Measurements from ENCODE around the gene DYSF. TPM values are rescaled to one million over a fixed set of nuclear protein-coding genes. Genes with fewer than 3 reads are reported as not detected.
A peak's percentile ranks its signal among the peaks of the same experiment; 100 is the strongest.

The DYSF gene
- total and polyA plus RNA-seq, 5 donors: 36.7 to 49.4 (median 42.1) TPM

DNA sequence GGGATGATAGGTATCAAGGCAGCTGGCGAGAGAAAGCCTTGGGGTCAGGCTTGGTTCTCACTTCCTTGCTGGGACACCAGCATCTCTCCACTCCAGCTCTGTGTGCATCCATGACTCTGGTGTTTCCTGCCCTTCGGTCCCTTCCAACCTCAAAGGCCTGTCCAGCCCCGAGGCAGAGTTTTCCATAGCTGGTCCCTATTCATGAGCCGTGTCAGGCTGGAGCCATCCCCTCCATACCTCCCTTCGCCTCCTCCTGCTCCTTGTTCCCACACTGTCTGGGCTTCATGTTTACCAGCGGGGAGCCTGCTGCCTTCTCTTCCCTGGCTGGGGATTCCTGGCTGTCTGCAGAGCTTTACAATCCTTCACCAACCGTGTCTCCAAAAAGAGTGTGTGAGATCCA lies 51.2 kb downstream of the DYSF start:
- Histone ChIP-seq H3K9me3 (ENCODE audit: control insufficient read depth, low read length) (no peaks in the 10 kb centered on the region), H3K4me1 (ENCODE audit: control insufficient read depth, insufficient read depth, low read length) (peaks cover 29% of the 10 kb centered on the region), H3K27me3 (ENCODE audit: control insufficient read depth, insufficient read depth) (no peaks in the 10 kb centered on the region), H3K4me3 (ENCODE audit: low read length) (no peak overlapping the region), H3K27ac (ENCODE audit: low read length) (peak overlapping the region; percentile 76)
- ATAC-seq (no peak), DNase-seq (no peak)
- 81% methylated on average over 7 of the region's 7 CpGs for WGBS
- intact Hi-C loops (cut with DNase I): loop anchor here in 3 of 4 donors (5.0 kb wide), 1 partner anchor 42 kb away; no protein-coding TSS in a partner anchor

GRCh38 chr2:71505086-71505769 lies 51.9 kb downstream of the DYSF start:
- Histone ChIP-seq H3K4me3 (ENCODE audit: low read length) (no peak overlapping the region), H3K9me3 (ENCODE audit: control insufficient read depth, low read length) (no peaks in the 10 kb centered on the region), H3K4me1 (ENCODE audit: control insufficient read depth, insufficient read depth, low read length) (peaks cover 29% of the 10 kb centered on the region), H3K27ac (ENCODE audit: low read length) (peak overlapping the region; percentile 2), H3K27me3 (ENCODE audit: control insufficient read depth, insufficient read depth) (no peaks in the 10 kb centered on the region)
- peak in 2 of 3 donors; percentile 79 to 83 for DNase-seq
- intact Hi-C loops (cut with DNase I): loop anchor here in 2 of 4 donors (5.0 kb wide), 1 partner anchor 43 kb away; no protein-coding TSS in a partner anchor
- 34% methylated on average over 9 of the region's 9 CpGs for WGBS
- ATAC-seq: peak; percentile 4 to 22

GRCh38 chr2:71505770-71506140 lies 52.4 kb downstream of the DYSF start:
- intact Hi-C loops (cut with DNase I): loop anchor here in 2 of 4 donors (5.0 kb wide), 1 partner anchor 43 kb away; no protein-coding TSS in a partner anchor
- no peaks in the 10 kb centered on the region for H3K27me3 ChIP-seq (ENCODE audit: control insufficient read depth, insufficient read depth)
- WGBS: 68% methylated on average over 8 of the region's 8 CpGs
- H3K27ac ChIP-seq (ENCODE audit: low read length): no peak overlapping the region
- H3K4me1 ChIP-seq (ENCODE audit: control insufficient read depth, insufficient read depth, low read length): peaks cover 26% of the 10 kb centered on the region
- no peaks in the 10 kb centered on the region for H3K9me3 ChIP-seq (ENCODE audit: control insufficient read depth, low read length)
- DNase-seq (no peak), ATAC-seq (no peak)
- H3K4me3 ChIP-seq (ENCODE audit: low read length): no peak overlapping the region

GRCh38 chr2:71506222-71507153 lies 53.1 kb downstream of the DYSF start:
- DNase-seq (no peak), ATAC-seq (no peak)
- Histone ChIP-seq H3K9me3 (ENCODE audit: control insufficient read depth, low read length) (no peaks in the 10 kb centered on the region), H3K27me3 (ENCODE audit: control insufficient read depth, insufficient read depth) (no peaks in the 10 kb centered on the region), H3K4me3 (ENCODE audit: low read length) (no peak overlapping the region), H3K27ac (ENCODE audit: low read length) (no peak overlapping the region), H3K4me1 (ENCODE audit: control insufficient read depth, insufficient read depth, low read length) (peaks cover 25% of the 10 kb centered on the region)
- 88% methylated on average over 20 of the region's 20 CpGs for WGBS
- intact Hi-C loops (cut with DNase I): loop anchor here in 2 of 4 donors (5.0 kb wide), 1 partner anchor 44 kb away; no protein-coding TSS in a partner anchor

DNA sequence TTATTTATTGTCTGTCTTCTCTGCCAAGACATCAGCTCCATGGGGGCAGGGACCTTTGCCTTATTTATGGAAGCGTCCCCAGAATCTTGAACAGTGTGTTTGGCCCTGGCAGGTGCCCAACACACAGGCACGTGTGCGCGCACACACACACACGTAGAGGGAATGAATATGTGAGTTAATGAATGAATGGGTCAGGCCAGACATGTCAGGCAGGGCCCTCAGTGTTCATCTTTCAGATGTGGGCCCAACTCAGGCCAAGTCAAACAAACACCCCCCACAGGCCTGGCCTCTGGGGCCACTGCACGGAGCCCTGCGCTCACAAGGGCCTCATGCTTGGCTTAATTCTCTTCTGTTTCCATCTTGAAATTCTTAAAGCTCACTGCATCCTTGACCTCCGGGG lies 54.1 kb downstream of the DYSF start:
- Histone ChIP-seq H3K9me3 (ENCODE audit: control insufficient read depth, low read length) (no peaks in the 10 kb centered on the region), H3K27me3 (ENCODE audit: control insufficient read depth, insufficient read depth) (no peaks in the 10 kb centered on the region), H3K4me3 (ENCODE audit: low read length) (no peak overlapping the region), H3K27ac (ENCODE audit: low read length) (no peak overlapping the region), H3K4me1 (ENCODE audit: control insufficient read depth, insufficient read depth, low read length) (peaks cover 24% of the 10 kb centered on the region)
- WGBS: 73% methylated on average over 8 of the region's 8 CpGs
- DNase-seq (no peak), ATAC-seq (no peak)
- intact Hi-C loops (cut with DNase I): loop anchor here in 2 of 4 donors (5.0 kb wide), 1 partner anchor 45 kb away; no protein-coding TSS in a partner anchor

DNA sequence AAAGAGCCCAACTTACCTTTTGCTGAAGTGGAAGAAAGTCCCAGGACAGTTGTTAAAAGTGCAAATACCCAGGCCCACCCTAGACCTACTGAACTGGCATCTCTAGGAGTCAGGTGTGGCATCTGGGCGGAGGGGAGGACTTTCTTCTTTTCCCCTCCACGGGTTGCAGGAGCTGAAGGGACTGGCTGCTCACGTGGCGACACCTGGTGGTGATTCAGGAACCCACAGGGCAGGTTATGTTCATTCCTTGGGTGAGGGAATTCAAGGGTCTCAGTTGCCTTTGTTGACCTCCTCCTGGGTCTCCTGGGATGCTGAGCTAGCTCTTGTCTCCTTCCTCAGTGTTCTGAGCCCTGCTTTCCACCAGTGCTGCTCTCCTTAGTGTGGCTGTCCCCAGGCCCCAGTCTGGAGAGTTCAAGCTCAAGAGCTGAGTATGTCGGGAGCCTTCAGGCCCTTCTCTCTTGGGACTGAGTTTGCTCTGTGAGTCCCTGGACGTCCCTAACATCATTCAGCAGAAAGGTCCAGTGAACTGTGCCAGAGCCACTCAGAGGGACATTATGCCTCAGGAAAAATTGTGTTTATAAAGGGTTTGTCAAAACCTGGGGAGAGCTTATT lies 56.9 kb downstream of the DYSF start:
- Histone ChIP-seq H3K27me3 (ENCODE audit: control insufficient read depth, insufficient read depth) (no peaks in the 10 kb centered on the region), H3K4me3 (ENCODE audit: low read length) (no peak overlapping the region), H3K27ac (ENCODE audit: low read length) (no peak overlapping the region), H3K4me1 (ENCODE audit: control insufficient read depth, insufficient read depth, low read length) (peaks cover 3% of the 10 kb centered on the region), H3K9me3 (ENCODE audit: control insufficient read depth, low read length) (no peaks in the 10 kb centered on the region)
- DNase-seq (peak; percentile 69 to 85 (median 84)), ATAC-seq (peak; percentile 26 to 52)
- 19% methylated on average over 6 of the region's 6 CpGs for WGBS
- intact Hi-C loops (cut with DNase I): loop anchor here (5.0 kb wide), 2 partner anchors 208 to 213 kb away; no protein-coding TSS in a partner anchor

DNA sequence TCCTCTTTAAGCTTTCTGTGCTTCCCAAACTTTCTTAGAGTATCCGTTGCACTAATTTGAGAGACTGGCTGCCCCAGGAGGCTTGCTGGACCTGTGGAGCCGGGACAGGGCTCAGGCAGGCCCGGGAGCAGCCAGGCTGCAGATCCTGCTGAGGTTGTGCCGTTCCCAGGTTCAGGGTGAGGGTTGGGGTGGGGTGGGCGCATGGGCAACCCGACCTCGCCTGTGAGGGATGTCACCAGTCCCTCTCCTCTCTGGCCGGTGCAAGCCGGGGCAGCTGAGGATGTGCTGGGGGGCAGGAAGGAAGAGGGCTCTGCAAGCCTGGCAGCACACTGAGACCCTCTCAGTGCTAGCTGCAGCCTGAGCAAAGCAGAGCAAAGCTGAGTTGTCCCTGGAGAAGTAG lies 57.6 kb downstream of the DYSF start:
- ATAC-seq (no peak), DNase-seq (no peak)
- 82% methylated on average over 9 of the region's 9 CpGs for WGBS
- Histone ChIP-seq H3K27ac (ENCODE audit: low read length) (no peak overlapping the region), H3K9me3 (ENCODE audit: control insufficient read depth, low read length) (no peaks in the 10 kb centered on the region), H3K4me3 (ENCODE audit: low read length) (no peak overlapping the region), H3K27me3 (ENCODE audit: control insufficient read depth, insufficient read depth) (no peaks in the 10 kb centered on the region), H3K4me1 (ENCODE audit: control insufficient read depth, insufficient read depth, low read length) (no peaks in the 10 kb centered on the region)
- intact Hi-C loops (cut with DNase I): loop anchor here (5.0 kb wide), 2 partner anchors 209 to 214 kb away; no protein-coding TSS in a partner anchor

GRCh38 chr2:71511776-71512175 lies 58.4 kb downstream of the DYSF start:
- Histone ChIP-seq H3K27me3 (ENCODE audit: control insufficient read depth, insufficient read depth) (no peaks in the 10 kb centered on the region), H3K4me1 (ENCODE audit: control insufficient read depth, insufficient read depth, low read length) (no peaks in the 10 kb centered on the region), H3K9me3 (ENCODE audit: control insufficient read depth, low read length) (no peaks in the 10 kb centered on the region), H3K27ac (ENCODE audit: low read length) (no peak overlapping the region), H3K4me3 (ENCODE audit: low read length) (no peak overlapping the region)
- ATAC-seq (no peak), DNase-seq (no peak)
- 78% methylated on average over 10 of the region's 10 CpGs for WGBS
- intact Hi-C loops (cut with DNase I): loop anchor here (5.0 kb wide), 2 partner anchors 209 to 214 kb away; no protein-coding TSS in a partner anchor

DNA sequence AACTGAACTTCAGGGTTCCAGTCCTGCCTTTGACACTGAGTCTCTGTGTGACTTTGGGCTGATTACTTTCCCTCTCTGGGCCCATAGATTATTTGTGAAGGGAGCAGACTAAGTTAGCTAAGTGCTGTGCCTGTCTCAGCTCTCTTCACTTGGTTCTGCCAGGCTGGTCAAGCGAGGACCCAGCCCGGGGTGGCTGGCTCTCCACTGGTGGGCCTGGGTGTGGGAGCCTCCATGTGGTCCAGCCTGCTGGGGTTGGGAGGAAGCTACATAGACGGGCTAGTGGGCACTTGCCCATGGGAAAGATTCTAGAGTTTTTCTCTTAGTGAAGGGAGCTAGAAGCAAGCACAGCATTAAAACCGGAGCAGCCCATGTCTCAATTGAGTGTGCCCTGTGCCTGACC lies 59.0 kb downstream of the DYSF start:
- 87% methylated on average over 4 of the region's 4 CpGs for WGBS
- Histone ChIP-seq H3K9me3 (ENCODE audit: control insufficient read depth, low read length) (no peaks in the 10 kb centered on the region), H3K4me3 (ENCODE audit: low read length) (no peak overlapping the region), H3K27me3 (ENCODE audit: control insufficient read depth, insufficient read depth) (no peaks in the 10 kb centered on the region), H3K4me1 (ENCODE audit: control insufficient read depth, insufficient read depth, low read length) (no peaks in the 10 kb centered on the region), H3K27ac (ENCODE audit: low read length) (no peak overlapping the region)
- DNase-seq: no peak
- intact Hi-C loops (cut with DNase I): loop anchor here (5.0 kb wide), 2 partner anchors 210 to 215 kb away; no protein-coding TSS in a partner anchor
- ATAC-seq: no peak

GRCh38 chr2:71513096-71513495 lies 59.7 kb downstream of the DYSF start:
- 68% methylated on average over 11 of the region's 11 CpGs for WGBS
- DNase-seq (no peak), ATAC-seq (peak in 1 of 2 donors; percentile 20)
- Histone ChIP-seq H3K4me3 (ENCODE audit: low read length) (no peak overlapping the region), H3K9me3 (ENCODE audit: control insufficient read depth, low read length) (no peaks in the 10 kb centered on the region), H3K27ac (ENCODE audit: low read length) (no peak overlapping the region), H3K4me1 (ENCODE audit: control insufficient read depth, insufficient read depth, low read length) (no peaks in the 10 kb centered on the region), H3K27me3 (ENCODE audit: control insufficient read depth, insufficient read depth) (no peaks in the 10 kb centered on the region)
- intact Hi-C loops (cut with DNase I): loop anchor here (5.0 kb wide), 2 partner anchors 211 to 216 kb away; no protein-coding TSS in a partner anchor

Measured in right cardiac atrium (tissue), 5 donors.